MM.1S (cell line): ENCODE results near the gene TRIML1.

Experiments
- DNase-seq: peaks from one replicate; pipeline ENCODE4 v3.0.0-alpha.2; 2015
- H2AFZ ChIP-seq: fragments of 300-600 bp; sonication (generic); 2 replicates; pipeline ENCODE4 v1.6.0; 2016; ENCODE audit warnings: antibody characterized with exemption, low read length
- H3F3A ChIP-seq: fragments of 300-600 bp; sonication (generic); 2 replicates; pipeline ENCODE4 v1.6.1; 2016; ENCODE audit warnings: mild to moderate bottlenecking, antibody characterized with exemption, low read length, moderate library complexity, mixed read lengths; ENCODE audit not compliant: insufficient read depth
- H3K27ac ChIP-seq: fragments of 300-600 bp; sonication (generic); 2 replicates; pipeline ENCODE4 v1.5.1; 2016; ENCODE audit warnings: mild to moderate bottlenecking, low read length
- H3K27me3 ChIP-seq: fragments of 300-600 bp; sonication (generic); replicated peaks from 2 replicates; pipeline ENCODE4 v1.6.0; 2016; ENCODE audit warnings: low read length; ENCODE audit not compliant: insufficient read depth
- H3K36me3 ChIP-seq: fragments of 300-600 bp; sonication (generic); replicated peaks from 2 replicates; pipeline ENCODE4 v1.6.1; 2016; ENCODE audit warnings: mild to moderate bottlenecking, low read length, mixed read lengths; ENCODE audit not compliant: insufficient read depth
- H3K4me1 ChIP-seq: fragments of 300-600 bp; sonication (generic); 2 replicates; pipeline ENCODE4 v1.6.1; 2016; ENCODE audit warnings: low read length, mixed read lengths
- H3K4me2 ChIP-seq: fragments of 300-600 bp; sonication (generic); 2 replicates; pipeline ENCODE4 v1.6.0; 2016; ENCODE audit warnings: low read depth, low read length
- H3K4me3 ChIP-seq: fragments of 300-600 bp; sonication (generic); 2 replicates; pipeline ENCODE4 v1.5.1; 2016; ENCODE audit warnings: low read length, mixed read lengths
- H3K79me2 ChIP-seq: fragments of 300-600 bp; sonication (generic); 2 replicates; pipeline ENCODE4 v1.6.1; 2016; ENCODE audit warnings: mixed run types, low read length, mixed read lengths
- H3K9ac ChIP-seq: fragments of 300-600 bp; sonication (generic); 2 replicates; pipeline ENCODE4 v1.6.1; 2016; ENCODE audit warnings: low read length, mixed read lengths
- H3K9me2 ChIP-seq: fragments of 300-600 bp; sonication (generic); replicated peaks from 2 replicates; pipeline ENCODE4 v1.6.1; 2016; ENCODE audit warnings: mild to moderate bottlenecking, low read length, mixed read lengths; ENCODE audit not compliant: insufficient read depth
- H3K9me3 ChIP-seq: fragments of 300-600 bp; sonication (generic); replicated peaks from 2 replicates; pipeline ENCODE4 v1.6.1; 2016; ENCODE audit warnings: mild to moderate bottlenecking, low read length, mixed read lengths; ENCODE audit not compliant: insufficient read depth
- H4K20me1 ChIP-seq: fragments of 300-600 bp; sonication (generic); 2 replicates; pipeline ENCODE4 v1.6.1; 2016; ENCODE audit warnings: mild to moderate bottlenecking, low read length, moderate library complexity, mixed read lengths; ENCODE audit not compliant: insufficient read depth
- CTCF ChIP-seq: fragments of 300-600 bp; sonication (generic); IDR thresholded peaks from 2 replicates; pipeline ENCODE4 v1.5.1; 2016; ENCODE audit warnings: antibody characterized with exemption, low read length, mixed read lengths
- EZH2 ChIP-seq: fragments of 300-600 bp; sonication (generic); optimal IDR thresholded peaks from 2 replicates; pipeline ENCODE3; 2017; ENCODE audit warnings: low read depth, mild to moderate bottlenecking, antibody characterized with exemption, low read length, mixed read lengths
- EZH2phosphoT487 ChIP-seq: fragments of 300-600 bp; sonication (generic); IDR thresholded peaks from 2 replicates; pipeline ENCODE4 v1.6.1; 2018; ENCODE audit warnings: antibody characterized with exemption, low read length

The TRIML1 gene

GRCh38 chr4:188110741-188111471 is 28.3 kb upstream of the TRIML1 start:
- Histone ChIP-seq H3K27me3 (no peaks in the 10 kb centered on the region), H3K9ac (no peak overlapping the region), H3K36me3 (no peaks in the 10 kb centered on the region), H3K9me3 (no peaks in the 10 kb centered on the region), H2AFZ (no peak overlapping the region), H3K9me2 (no peaks in the 10 kb centered on the region), H3K4me1 (no peaks in the 10 kb centered on the region), H4K20me1 (no peaks in the 10 kb centered on the region), H3F3A (no peaks in the 10 kb centered on the region), H3K27ac (no peak overlapping the region), H3K4me3 (no peak overlapping the region), H3K4me2 (no peak overlapping the region), H3K79me2 (no peaks in the 10 kb centered on the region)
- TF ChIP-seq EZH2, result no peak
- TF ChIP-seq CTCF, result no peak
- no peak for TF ChIP-seq EZH2phosphoT487
- no peak for DNase-seq

- no peak overlapping the region for H3K27ac ChIP-seq
- H3K4me3 ChIP-seq, result no peak overlapping the region
- H3K9me2 ChIP-seq, result no peaks in the 10 kb centered on the region
- H3F3A ChIP-seq, result no peaks in the 10 kb centered on the region
- TF ChIP-seq EZH2phosphoT487 (no peak), EZH2 (no peak), CTCF (no peak)
- H3K4me2 ChIP-seq, result no peak overlapping the region
- no peaks in the 10 kb centered on the region for H3K79me2 ChIP-seq
- no peak overlapping the region for H3K9ac ChIP-seq
- H3K36me3 ChIP-seq, result no peaks in the 10 kb centered on the region
- no peaks in the 10 kb centered on the region for H4K20me1 ChIP-seq
- no peak for DNase-seq
- no peaks in the 10 kb centered on the region for H3K4me1 ChIP-seq
- no peaks in the 10 kb centered on the region for H3K9me3 ChIP-seq
- H2AFZ ChIP-seq, result no peak overlapping the region
- H3K27me3 ChIP-seq, result no peaks in the 10 kb centered on the region
These were observed 27.3 kb upstream of the TRIML1 start for GRCh38 chr4:188111955-188112354.

GRCh38 chr4:188113156-188113555 is 26.1 kb upstream of the TRIML1 start:
- Histone ChIP-seq H3K4me1 (no peaks in the 10 kb centered on the region), H4K20me1 (no peaks in the 10 kb centered on the region), H3K27ac (no peak overlapping the region), H2AFZ (no peak overlapping the region), H3K4me3 (no peak overlapping the region), H3K36me3 (no peaks in the 10 kb centered on the region), H3K9me2 (no peaks in the 10 kb centered on the region), H3F3A (no peaks in the 10 kb centered on the region), H3K79me2 (no peaks in the 10 kb centered on the region), H3K4me2 (no peak overlapping the region), H3K9ac (no peak overlapping the region), H3K27me3 (no peaks in the 10 kb centered on the region), H3K9me3 (no peaks in the 10 kb centered on the region)
- TF ChIP-seq CTCF, result no peak
- TF ChIP-seq EZH2phosphoT487, result no peak
- TF ChIP-seq EZH2, result no peak
- no peak for DNase-seq
